ENCODE results near the gene ZNF165.

The ZNF165 gene

GRCh38 chr6:28136585-28137504 lies 56.5 kb downstream of the ZNF165 start:
- no peak for TF ChIP-seq ZNF274 (IDR thresholded peaks at IDR 0.05; ENCODE audit: low read depth, low read length)
- H3K4me3 ChIP-seq (ENCODE audit: low read length), result peak overlapping the region; percentile 93

- peak overlapping the region; percentile 93 for H3K4me3 ChIP-seq (ENCODE audit: low read length)
- no peak for TF ChIP-seq ZNF274 (IDR thresholded peaks at IDR 0.05; ENCODE audit: low read depth, low read length)
These were observed 57.2 kb downstream of the ZNF165 start for GRCh38 chr6:28137505-28137981.

Data from GM08714 (cell line).